ENCODE measurements around the gene RASA2. TPM values are rescaled to one million over a fixed set of nuclear protein-coding genes. Genes with fewer than 3 reads are reported as not detected.

RASA2 gene, protein sequence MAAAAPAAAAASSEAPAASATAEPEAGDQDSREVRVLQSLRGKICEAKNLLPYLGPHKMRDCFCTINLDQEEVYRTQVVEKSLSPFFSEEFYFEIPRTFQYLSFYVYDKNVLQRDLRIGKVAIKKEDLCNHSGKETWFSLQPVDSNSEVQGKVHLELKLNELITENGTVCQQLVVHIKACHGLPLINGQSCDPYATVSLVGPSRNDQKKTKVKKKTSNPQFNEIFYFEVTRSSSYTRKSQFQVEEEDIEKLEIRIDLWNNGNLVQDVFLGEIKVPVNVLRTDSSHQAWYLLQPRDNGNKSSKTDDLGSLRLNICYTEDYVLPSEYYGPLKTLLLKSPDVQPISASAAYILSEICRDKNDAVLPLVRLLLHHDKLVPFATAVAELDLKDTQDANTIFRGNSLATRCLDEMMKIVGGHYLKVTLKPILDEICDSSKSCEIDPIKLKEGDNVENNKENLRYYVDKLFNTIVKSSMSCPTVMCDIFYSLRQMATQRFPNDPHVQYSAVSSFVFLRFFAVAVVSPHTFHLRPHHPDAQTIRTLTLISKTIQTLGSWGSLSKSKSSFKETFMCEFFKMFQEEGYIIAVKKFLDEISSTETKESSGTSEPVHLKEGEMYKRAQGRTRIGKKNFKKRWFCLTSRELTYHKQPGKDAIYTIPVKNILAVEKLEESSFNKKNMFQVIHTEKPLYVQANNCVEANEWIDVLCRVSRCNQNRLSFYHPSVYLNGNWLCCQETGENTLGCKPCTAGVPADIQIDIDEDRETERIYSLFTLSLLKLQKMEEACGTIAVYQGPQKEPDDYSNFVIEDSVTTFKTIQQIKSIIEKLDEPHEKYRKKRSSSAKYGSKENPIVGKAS
- 10 to 100 TPM; 15.4 to 23.1 TPM for total RNA-seq

- peaks cover 4 to 28% of the 10 kb centered on the region in 2 donors for H3K4me1 ChIP-seq (ENCODE audit: control insufficient read depth in 1 of 2, low read depth in 2 of 2)
- TF ChIP-seq CTCF (IDR thresholded peaks at IDR 0.05): no peak
- no peaks in the 10 kb centered on the region for H3K9me3 ChIP-seq
- no peaks in the 10 kb centered on the region for H3K36me3 ChIP-seq
- H3K4me3 ChIP-seq: peak within 1 kb of the TSS; percentile 95
- H3K27ac ChIP-seq: peak within 1 kb of the TSS; percentile 91 to 93
- ATAC-seq (ENCODE audit: insufficient number of reproducible peaks, low FRiP score, low read depth) (peak; percentile 86), DNase-seq (ENCODE audit: low spot score) (no peak)
- no peaks in the 10 kb centered on the region for H3K27me3 ChIP-seq (replicated peaks; ENCODE audit: insufficient read depth)
Observed at GRCh38 chr3:141486746-141487520, at the start of gene RASA2. Gene RASA2 (plus strand): TSS chr3:141487027. CDS start chr3:141487084, 57 bp downstream.

DNA sequence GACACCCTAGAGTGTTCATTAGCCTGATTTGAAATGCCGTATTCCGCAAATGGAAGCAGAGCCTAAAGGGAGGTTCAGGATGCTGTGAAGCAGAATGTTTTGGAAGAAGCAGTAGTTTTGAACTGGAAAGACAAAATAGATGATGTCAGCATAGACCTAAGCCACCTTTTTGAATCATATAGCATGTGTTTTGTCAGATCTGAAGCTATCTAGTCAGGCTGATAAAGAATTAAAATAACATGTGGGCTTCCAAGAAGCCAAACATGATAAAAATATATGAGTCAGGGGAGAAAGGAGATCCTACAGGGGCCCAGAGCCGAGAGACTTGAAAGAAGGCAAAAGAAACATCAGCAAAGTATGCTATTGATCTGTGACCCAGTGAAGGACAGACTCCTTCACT lies 47.2 kb upstream of the RASA2 start:
- H3K9me3 ChIP-seq: no peaks in the 10 kb centered on the region
- H3K4me3 ChIP-seq: no peak overlapping the region
- peak overlapping the region; percentile 51 to 85 for H3K27ac ChIP-seq
- ATAC-seq (ENCODE audit: insufficient number of reproducible peaks, low FRiP score, low read depth): no peak
- no peaks in the 10 kb centered on the region for H3K27me3 ChIP-seq (replicated peaks; ENCODE audit: insufficient read depth)
- no peak for TF ChIP-seq CTCF (IDR thresholded peaks at IDR 0.05)
- no peak for DNase-seq (ENCODE audit: low spot score)
- peaks cover 24% of the 10 kb centered on the region for H3K36me3 ChIP-seq
- peaks cover 42 to 63% of the 10 kb centered on the region in 2 donors for H3K4me1 ChIP-seq (ENCODE audit: control insufficient read depth in 1 of 2, low read depth in 2 of 2)

GRCh38 chr3:141440942-141441341 lies 45.9 kb upstream of the RASA2 start:
- Histone ChIP-seq H3K4me3 (no peak overlapping the region), H3K36me3 (peaks cover 34% of the 10 kb centered on the region), H3K27me3 (replicated peaks; ENCODE audit: insufficient read depth) (no peaks in the 10 kb centered on the region), H3K27ac (peak overlapping the region; percentile 76 to 85), H3K4me1 (ENCODE audit: control insufficient read depth in 1 of 2, low read depth in 2 of 2) (peaks cover 39 to 57% of the 10 kb centered on the region in 2 donors), H3K9me3 (no peaks in the 10 kb centered on the region)
- no peak for ATAC-seq (ENCODE audit: insufficient number of reproducible peaks, low FRiP score, low read depth)
- TF ChIP-seq CTCF (IDR thresholded peaks at IDR 0.05): no peak
- no peak for DNase-seq (ENCODE audit: low spot score)

- H3K36me3 ChIP-seq: peaks cover 34% of the 10 kb centered on the region
- peak overlapping the region; percentile 46 for H3K4me3 ChIP-seq
- DNase-seq (ENCODE audit: low spot score) (no peak), ATAC-seq (ENCODE audit: insufficient number of reproducible peaks, low FRiP score, low read depth) (peak; percentile 82)
- H3K27ac ChIP-seq: peak overlapping the region; percentile 76 to 85
- H3K4me1 ChIP-seq (ENCODE audit: control insufficient read depth in 1 of 2, low read depth in 2 of 2): peaks cover 34 to 50% of the 10 kb centered on the region in 2 donors
- no peaks in the 10 kb centered on the region for H3K27me3 ChIP-seq (replicated peaks; ENCODE audit: insufficient read depth)
- peak; percentile 89 for TF ChIP-seq CTCF (IDR thresholded peaks at IDR 0.05)
- no peaks in the 10 kb centered on the region for H3K9me3 ChIP-seq
Observed at GRCh38 chr3:141441381-141442364, 45.2 kb upstream of the RASA2 start.
